EL (cell line): Measurements from ENCODE around the gene IPO11.

Experiments used
- DNase-seq: peaks from one replicate; pipeline ENCODE4 v3.0.0-alpha.2; 2016

The IPO11 gene

GRCh38 chr5:62412549-62413329 lies at the start of gene IPO11:
TSS of gene IPO11 (plus strand) at chr5:62412763. CDS start at chr5:62437280, 24,517 bp downstream.
- DNase-seq: peak; percentile 100

- DNase-seq: no peak
Measured at GRCh38 chr5:62369039-62369438, 43.5 kb upstream of the IPO11 start.

DNA sequence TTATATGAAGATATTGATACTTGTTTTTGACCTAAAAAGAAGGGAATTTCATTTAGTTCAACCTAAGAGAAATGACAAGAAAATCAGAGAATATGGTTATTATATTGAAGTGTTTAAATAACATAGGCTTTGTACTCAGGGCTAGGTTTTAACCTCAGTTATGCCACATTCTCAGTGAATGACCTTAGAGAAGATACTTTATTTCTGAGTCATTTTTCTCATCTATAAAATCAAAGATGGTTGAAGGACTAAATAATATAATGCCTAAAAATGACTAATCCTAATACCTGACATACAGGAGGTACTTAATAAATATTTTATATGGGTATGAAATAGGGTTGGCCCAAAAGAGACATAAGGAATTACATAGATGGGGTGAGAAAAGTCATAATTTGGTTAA lies 41.2 kb upstream of the IPO11 start:
- peak; percentile 38 for DNase-seq

GRCh38 chr5:62372600-62372999 lies 40.0 kb upstream of the IPO11 start:
- no peak for DNase-seq

GRCh38 chr5:62373382-62373781 lies 39.2 kb upstream of the IPO11 start:
- no peak for DNase-seq

GRCh38 chr5:62374090-62374489 lies 38.5 kb upstream of the IPO11 start:
- no peak for DNase-seq

DNA sequence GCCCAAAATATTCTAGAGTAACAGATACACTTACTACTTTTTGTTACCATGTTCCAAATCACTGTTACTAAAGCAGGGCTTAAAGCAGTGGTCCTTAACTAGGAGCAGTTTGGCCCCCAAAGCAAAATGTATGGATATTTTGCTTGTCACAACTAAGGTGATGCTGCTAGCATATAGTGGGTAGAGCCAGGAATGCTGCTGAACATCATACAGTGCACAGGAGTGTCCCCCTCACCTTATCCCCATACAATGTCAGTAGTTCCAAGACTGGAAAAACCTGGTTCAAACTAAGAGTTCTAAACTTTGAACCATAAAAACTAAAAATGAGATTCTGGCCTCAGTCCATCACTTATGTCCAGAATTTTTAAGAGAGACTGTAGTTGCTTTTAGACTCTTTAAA lies 36.9 kb upstream of the IPO11 start:
- no peak for DNase-seq

DNA sequence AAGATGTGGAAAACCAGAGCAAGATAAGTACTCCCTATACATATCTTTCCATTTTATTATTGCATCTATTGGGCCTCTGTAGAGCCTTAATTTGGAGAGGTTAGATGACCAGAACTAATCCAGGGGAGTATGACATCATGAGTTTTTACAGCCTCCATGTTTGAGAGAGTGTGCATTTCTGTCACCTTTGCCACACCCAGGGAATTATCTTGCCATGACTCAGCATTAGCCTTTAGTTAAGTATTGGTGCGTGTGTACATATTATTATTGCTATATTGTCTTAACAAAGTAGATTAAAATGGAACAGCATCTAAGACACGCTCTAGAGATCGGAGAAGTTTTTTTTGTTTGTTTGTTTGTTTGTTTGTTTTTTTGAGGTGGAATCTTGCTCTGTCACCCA lies 36.5 kb upstream of the IPO11 start:
- peak; percentile 42 for DNase-seq

- DNase-seq: no peak
Measured at GRCh38 chr5:62385131-62385530, 27.4 kb upstream of the IPO11 start.

DNA sequence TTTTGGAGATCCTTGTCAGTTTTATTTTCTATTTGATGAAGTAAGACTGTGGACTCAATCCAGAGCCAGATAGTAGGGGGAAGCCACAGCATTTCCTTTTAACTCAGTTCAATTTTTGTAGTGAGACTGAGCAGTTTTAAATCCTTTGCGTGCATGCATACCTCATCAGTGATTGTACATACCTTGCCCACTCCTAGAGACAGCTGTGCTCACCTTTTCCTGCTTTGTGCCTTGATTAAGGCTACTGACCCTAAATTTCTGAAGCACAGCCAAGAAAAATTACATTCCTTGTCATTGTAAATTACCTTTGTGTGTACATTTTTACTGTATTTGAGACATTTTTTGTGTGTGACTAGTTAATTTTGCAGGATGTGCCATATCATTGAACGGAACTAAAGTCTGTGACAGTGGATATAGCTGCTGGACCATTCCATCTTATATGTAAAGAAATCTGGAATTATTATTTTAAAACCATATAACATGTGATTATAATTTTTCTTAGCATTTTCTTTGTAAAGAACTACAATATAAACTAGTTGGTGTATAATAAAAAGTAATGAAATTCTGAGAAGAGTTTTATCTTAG lies 26.7 kb upstream of the IPO11 start:
- DNase-seq: no peak

- no peak for DNase-seq
Measured at GRCh38 chr5:62386824-62387223, 25.7 kb upstream of the IPO11 start.

- peak; percentile 28 for DNase-seq
Measured at GRCh38 chr5:62395210-62395950, 17.2 kb upstream of the IPO11 start.

DNA sequence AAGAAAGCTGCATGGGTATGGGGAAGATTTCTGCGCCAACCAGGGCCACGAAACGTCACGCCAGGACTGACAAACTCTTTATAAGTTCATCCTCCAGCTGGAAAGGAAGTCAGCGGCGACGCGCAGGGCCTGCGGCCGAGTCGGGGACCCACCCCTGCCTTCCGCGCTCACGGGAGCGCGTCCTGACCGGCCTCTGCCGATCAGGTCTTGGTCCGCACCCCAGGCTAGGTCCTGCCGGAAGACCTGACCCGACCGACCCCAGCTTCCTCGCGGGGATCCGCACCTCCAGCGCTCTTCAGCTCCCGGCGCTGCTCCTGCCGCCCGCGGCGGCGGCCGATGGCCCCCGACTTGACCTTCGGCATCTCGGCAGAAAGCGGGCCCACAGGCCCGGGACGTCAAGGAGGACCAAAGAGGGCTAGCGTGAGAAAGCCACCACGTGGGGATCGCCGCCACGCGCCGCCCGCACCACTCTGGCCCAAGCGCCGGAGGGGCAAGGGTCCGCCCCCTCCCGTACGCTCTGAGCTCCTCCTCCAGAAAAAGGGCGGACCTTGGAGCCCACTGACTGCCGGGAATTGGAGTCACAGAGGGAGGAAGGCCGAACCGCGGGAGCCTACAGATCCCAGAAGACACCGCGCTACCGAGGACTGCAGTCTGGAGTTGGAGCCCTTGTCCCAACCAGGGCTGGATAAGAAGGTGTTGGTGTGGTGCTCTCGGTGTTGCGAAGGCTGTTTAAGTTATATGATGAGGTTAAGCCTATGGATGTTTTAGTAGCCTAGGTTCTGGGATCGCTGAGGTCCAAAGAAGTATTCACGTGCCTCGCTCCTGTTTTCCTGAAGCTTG lies 8.9 kb upstream of the IPO11 start, which contains the start of gene DIMT1:
TSS of gene DIMT1 (minus strand) at position 495 of the 840 bp plus-strand sequence. CDS start at position 362, 133 bp downstream.
- DNase-seq: peak; percentile 98

- no peak for DNase-seq
Measured at GRCh38 chr5:62413711-62414110, 1.1 kb downstream of the IPO11 start.

- no peak for DNase-seq
Measured at GRCh38 chr5:62418462-62419076, 6.0 kb downstream of the IPO11 start.

DNA sequence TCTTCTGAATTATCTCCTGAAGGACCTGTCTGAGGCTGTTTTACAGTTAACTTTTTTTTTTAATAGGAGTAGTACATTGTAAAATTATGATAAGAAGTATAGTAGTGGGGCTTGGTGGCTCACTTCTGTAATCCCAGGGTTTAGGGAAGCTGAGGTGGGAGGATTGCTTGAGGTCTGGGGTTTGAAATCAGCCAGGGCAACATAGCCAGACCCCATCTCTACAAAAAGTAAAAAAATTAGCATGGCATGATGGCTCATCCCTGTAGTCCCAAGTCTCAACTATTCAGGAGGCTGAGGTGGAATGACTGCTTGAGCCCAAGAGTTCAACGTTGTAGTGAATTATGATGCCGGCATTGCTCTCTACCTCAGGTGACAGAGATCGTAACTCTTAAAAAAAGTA lies 7.0 kb downstream of the IPO11 start:
- no peak for DNase-seq

DNA sequence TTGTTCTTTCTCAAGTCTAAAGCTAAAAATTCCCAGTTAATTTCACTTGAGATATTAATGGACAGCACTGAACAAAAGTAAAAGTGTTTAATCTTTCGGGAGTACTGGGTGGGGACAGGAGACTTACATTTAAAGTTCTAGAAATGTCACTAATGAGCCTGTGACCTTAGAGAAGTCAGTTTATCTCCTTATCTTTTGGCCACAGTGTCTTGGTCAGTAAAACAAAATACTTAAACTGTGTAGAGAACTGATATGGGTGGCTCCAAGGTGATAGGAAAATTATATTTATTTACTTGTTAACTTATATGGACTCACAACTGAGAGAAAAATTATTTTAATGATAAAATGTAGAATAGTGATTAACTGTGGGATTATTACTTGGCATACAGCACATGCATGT lies 8.9 kb downstream of the IPO11 start:
- DNase-seq: no peak

DNA sequence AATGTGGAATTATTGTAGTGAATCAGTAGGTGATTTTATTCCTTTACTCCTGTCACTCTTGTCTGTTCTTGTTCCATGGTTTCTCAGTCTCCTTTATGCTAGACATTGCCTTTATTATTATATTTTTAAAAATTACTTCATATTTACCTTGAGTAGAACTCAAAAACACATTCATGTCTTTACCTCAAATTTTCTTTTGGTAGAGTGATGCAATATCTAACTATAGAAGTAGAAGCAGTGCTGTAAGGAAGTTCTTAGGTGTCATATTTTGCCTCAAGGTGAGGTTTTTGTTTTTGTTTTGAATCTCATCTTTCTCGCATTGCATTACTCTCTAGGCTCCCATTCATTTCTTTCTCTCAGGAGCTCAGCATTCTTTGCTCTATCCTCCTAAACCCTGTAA lies 12.2 kb downstream of the IPO11 start:
- DNase-seq: no peak

- no peak for DNase-seq
Measured at GRCh38 chr5:62431735-62432620, 19.4 kb downstream of the IPO11 start.

DNA sequence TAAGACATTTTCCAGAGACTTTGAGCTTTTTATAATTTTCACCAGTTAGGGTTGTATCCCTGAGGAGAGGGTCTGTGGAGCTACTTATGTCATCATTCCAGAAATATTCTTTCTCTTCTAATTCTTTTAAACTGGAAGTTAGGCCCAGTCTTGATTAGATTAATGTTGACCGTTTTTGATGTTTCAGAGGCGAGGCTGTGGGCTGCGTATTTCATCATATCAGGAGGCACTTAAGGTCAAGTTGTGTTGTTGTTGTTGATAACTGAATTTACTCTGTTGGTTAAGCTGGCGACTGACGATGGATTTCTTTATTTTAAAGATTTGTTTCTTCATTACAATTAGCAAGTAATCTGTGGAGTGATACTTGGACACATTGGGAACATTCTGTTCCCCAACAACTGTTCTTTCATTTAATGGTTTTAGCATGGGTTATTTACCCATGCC lies 20.1 kb downstream of the IPO11 start:
- DNase-seq: no peak

DNA sequence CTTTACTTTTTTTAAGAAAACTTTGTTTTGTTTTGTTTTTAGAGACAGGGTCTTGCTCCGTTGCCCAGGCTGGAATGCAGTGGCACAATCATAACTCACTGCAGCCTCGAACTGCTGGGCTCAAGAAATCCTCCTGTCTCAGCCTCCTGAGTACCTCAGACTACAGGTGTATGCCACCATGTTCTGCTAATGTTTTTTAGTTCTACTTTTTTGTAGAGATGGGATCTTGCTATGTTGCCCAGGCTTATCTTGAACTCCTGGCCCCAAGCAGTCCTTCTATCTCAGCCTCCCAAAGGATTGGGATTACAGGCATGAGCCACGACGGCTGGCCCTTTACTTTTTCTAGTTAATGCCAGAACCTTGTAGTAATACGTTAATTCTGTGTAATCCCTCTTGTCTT lies 36.0 kb downstream of the IPO11 start:
- DNase-seq: no peak
